Endothelial cell of umbilical vein (primary cell): ENCODE data around the gene SLC16A8. TPM values are rescaled to one million over a fixed set of nuclear protein-coding genes. Genes with fewer than 3 reads are reported as not detected.

Source experiments
- BruUV-seq: library from RNA; stranded (reverse); fragments of 400-500 nt; replicated peaks from 2 replicates; lab custom pipeline; 2021; lab: Mats Ljungman, UMichigan
- CTCF ChIA-PET: fragments of 300-600, 350-600 bp; sonication (Branson Sonifier 250); formaldehyde crosslinking; loops from one replicate; lab custom pipeline; 2021; ENCODE audit warnings: antibody characterized with exemption, inconsistent platforms; lab: Charles Lee
- POLR2A ChIA-PET: fragments of 300-600, 350-600 bp; sonication (Branson Sonifier 250); formaldehyde crosslinking; loops from one replicate; lab custom pipeline; 2021; ENCODE audit warnings: antibody characterized with exemption, inconsistent platforms; lab: Charles Lee
- DNase-seq: peaks from one replicate; pipeline ENCODE4 v3.0.0-alpha.2; 2011; ENCODE audit warnings: low read depth, low spot score
- FAIRE-seq: peaks from 2 replicates; lab custom pipeline; 2011; peaks lifted over from hg19 to GRCh38; lab: Jason Lieb, UNC
- H2AFZ ChIP-seq: 2 replicates; pipeline ENCODE4 v1.6.0; 2012; ENCODE audit warnings: low read depth, low read length, control low read depth, inconsistent platforms
- H3K27ac ChIP-seq: 2 replicates; pipeline ENCODE4 v1.5.1; 2011; ENCODE audit warnings: low read depth, mild to moderate bottlenecking, control low read depth, low read length, moderate library complexity; ENCODE audit not compliant: insufficient read depth
- H3K27me3 ChIP-seq, 2 experiments: 2 replicates each; pipeline versions ENCODE4 v1.6.0 to v1.6.1; 2011; ENCODE audit warnings: low read length in 2 of 2, mixed read lengths in 1 of 2; ENCODE audit not compliant: control insufficient read depth in 2 of 2, insufficient read depth in 2 of 2
- H3K36me3 ChIP-seq, 2 experiments: 2 replicates in 1 of 2; 3 replicates in 1 of 2; pipeline ENCODE4 v1.5.1; 2011; ENCODE audit warnings: low read length in 2 of 2, mild to moderate bottlenecking in 1 of 2, moderate library complexity in 1 of 2; ENCODE audit not compliant: control insufficient read depth in 2 of 2, insufficient read depth in 2 of 2; ENCODE audit errors: extremely low read depth in 1 of 2
- H3K4me1 ChIP-seq: 3 replicates; pipeline ENCODE4 v1.5.1; 2011; ENCODE audit warnings: mild to moderate bottlenecking, low read length; ENCODE audit not compliant: control insufficient read depth, insufficient read depth; ENCODE audit errors: extremely low read depth
- H3K4me2 ChIP-seq: 2 replicates; pipeline ENCODE4 v1.6.1; 2011; ENCODE audit warnings: low read length, control low read depth, mixed read lengths; ENCODE audit not compliant: insufficient read depth
- H3K4me3 ChIP-seq, 3 experiments: fragments of 200-600 bp in 1 of 3; sonication (generic), shearing (Covaris generic) in 1 of 3; replicated peaks in 1 of 3; 2 replicates each; pipeline ENCODE4 v1.5.1; 2011 to 2016; ENCODE audit warnings: control low read depth in 3 of 3, low read length in 3 of 3, mild to moderate bottlenecking in 2 of 3, inconsistent platforms in 1 of 3, low read depth in 1 of 3, moderate library complexity in 1 of 3; ENCODE audit not compliant: insufficient read depth in 1 of 3
- H3K79me2 ChIP-seq: 2 replicates; pipeline ENCODE4 v1.6.0; 2012; ENCODE audit warnings: low read length, inconsistent platforms; ENCODE audit not compliant: control insufficient read depth, insufficient read depth
- H3K9ac ChIP-seq: replicated peaks from 2 replicates; pipeline ENCODE3; 2011; ENCODE audit warnings: low read length, control low read depth; ENCODE audit not compliant: insufficient read depth; ENCODE audit errors: extremely low read depth
- H3K9me1 ChIP-seq: replicated peaks from 3 replicates; pipeline ENCODE4 v1.6.0; 2011; ENCODE audit warnings: mild to moderate bottlenecking, low read length; ENCODE audit not compliant: control insufficient read depth, insufficient read depth; ENCODE audit errors: extremely low read depth
- H3K9me3 ChIP-seq: replicated peaks from 2 replicates; pipeline ENCODE4 v1.5.1; 2012; ENCODE audit warnings: low read length, inconsistent platforms; ENCODE audit not compliant: control insufficient read depth, insufficient read depth
- H4K20me1 ChIP-seq: replicated peaks from 2 replicates; pipeline ENCODE3; 2011; ENCODE audit warnings: mild to moderate bottlenecking, low read length; ENCODE audit not compliant: control insufficient read depth, insufficient read depth; ENCODE audit errors: extremely low read depth
- CTCF ChIP-seq, 2 donors: IDR thresholded peaks; 1 replicate in 1 of 2; 2 replicates in 1 of 2; pipeline ENCODE4 v1.5.1; 2011; ENCODE audit warnings: low read length in 2 of 2, mild to moderate bottlenecking in 2 of 2, moderate library complexity in 2 of 2, control low read depth in 1 of 2, inconsistent platforms in 1 of 2, low read depth in 1 of 2; ENCODE audit not compliant: insufficient read depth in 1 of 2; ENCODE audit errors: extremely low read depth in 1 of 2
- EZH2 ChIP-seq: IDR thresholded peaks from 2 replicates; pipeline ENCODE4 v1.6.1; 2012; ENCODE audit warnings: borderline replicate concordance, low read depth, mild to moderate bottlenecking, moderate library complexity, low read length, inconsistent platforms; ENCODE audit not compliant: severe bottlenecking
- FOS ChIP-seq: IDR thresholded peaks from 2 replicates; pipeline ENCODE4 v1.6.1; 2011; ENCODE audit warnings: mild to moderate bottlenecking, low read length, moderate library complexity, borderline replicate concordance; ENCODE audit not compliant: insufficient read depth
- GATA2 ChIP-seq: IDR thresholded peaks from 2 replicates; pipeline ENCODE4 v1.7.0; 2011; ENCODE audit warnings: low read depth, mild to moderate bottlenecking, moderate library complexity, mixed read lengths, low read length; ENCODE audit not compliant: insufficient read length, insufficient read depth
- JUN ChIP-seq: IDR thresholded peaks from 2 replicates; pipeline ENCODE4 v1.6.1; 2011; ENCODE audit warnings: borderline replicate concordance, low read depth; ENCODE audit not compliant: insufficient read length, insufficient read depth
- MAX ChIP-seq: IDR thresholded peaks from 2 replicates; pipeline ENCODE4 v1.6.1; 2011; ENCODE audit not compliant: insufficient read depth, insufficient read length
- MYC ChIP-seq: IDR thresholded peaks from one replicate; pipeline ENCODE4 v1.6.1; 2011; ENCODE audit warnings: mild to moderate bottlenecking, low read depth, low read length
- POLR2A ChIP-seq: IDR thresholded peaks from 2 replicates; pipeline ENCODE4 v1.6.1; 2012; ENCODE audit warnings: low read depth, mild to moderate bottlenecking, control low read depth, low read length
- POLR2AphosphoS5 ChIP-seq: IDR thresholded peaks from 2 replicates; pipeline ENCODE4 v1.6.1; 2012; ENCODE audit warnings: low read depth, mild to moderate bottlenecking, control low read depth, low read length, moderate library complexity; ENCODE audit not compliant: insufficient read depth
- dilution Hi-C: fragments of 300-500 bp; cut with MboI; formaldehyde crosslinking; loops from one replicate; pipeline ENCODE4 v1.15.0; 2019; ENCODE audit warnings: low sequenced_read_pairs; ENCODE audit not compliant: extremely low pct_ligation_motif_present
- intact Hi-C: fragments of 100-400 bp; cut with micrococcal nuclease; formaldehyde crosslinking; loops from one replicate; pipeline ENCODE4 v1.10.0; 2022
- polyA plus RNA-seq, 4 experiments: library from polyadenylated mRNA; depleted of rRNA in 3 of 4; stranded (reverse) in 3 of 4; unstranded in 1 of 4; fragments of >200 nt; gene quantifications; 2 replicates each; pipeline versions ENCODE4 v1.2.1 to v1.2.3, GENCODE V29; 2011 to 2012; ENCODE audit warnings: missing spikeins in 1 of 4
- total RNA-seq: library from RNA; stranded (reverse); gene quantifications from 2 replicates; pipeline ENCODE4 v1.2.3, GENCODE V29; 2021

SLC16A8 gene
- total and polyA plus RNA-seq, 2 donors (not counting 3 experiments of a cell fraction or from before 2014, with no cell fraction given) = 0.14 TPM; not detected in 1

GRCh38 chr22:38028344-38029130 lies 55.4 kb downstream of the SLC16A8 start:
- H3K4me1 ChIP-seq = no peaks in the 10 kb centered on the region
- no peaks in the 10 kb centered on the region for H3K79me2 ChIP-seq
- no peak overlapping the region for H3K9ac ChIP-seq
- TF ChIP-seq CTCF (IDR thresholded peaks at IDR 0.05; ENCODE audit: extremely low read depth in 1 of 2, insufficient read depth in 1 of 2, low read depth in 1 of 2, low read length in 2 of 2) (no peak), POLR2A (no peak), FOS (no peak), MAX (no peak), POLR2AphosphoS5 (no peak), EZH2 (no peak), JUN (no peak), MYC (no peak), GATA2 (no peak)
- no peak for DNase-seq
- H3K9me3 ChIP-seq = no peaks in the 10 kb centered on the region
- H3K4me3 ChIP-seq = no peak overlapping the region
- H4K20me1 ChIP-seq = no peaks in the 10 kb centered on the region
- ChIA-PET POLR2A (no interaction called here), CTCF (interaction anchor here (1.5 kb wide), 1 partner anchor 24 kb away, joined by 6 read pairs; no protein-coding TSS in a partner anchor)
- H3K27ac ChIP-seq = no peak overlapping the region
- BruUV-seq = no TSS peak
- no peaks in the 10 kb centered on the region for H3K9me1 ChIP-seq
- peaks cover 0 to 5% of the 10 kb centered on the region in 2 experiments for H3K27me3 ChIP-seq
- intact Hi-C loops (no loop called here), dilution Hi-C loops (no loop called here)
- FAIRE-seq = no peak
- H2AFZ ChIP-seq = no peak overlapping the region
- no peak overlapping the region for H3K4me2 ChIP-seq
- no peaks in the 10 kb centered on the region for H3K36me3 ChIP-seq

Other genes with a start within 250 kb of the SLC16A8 start
- gene ANKRD54, start 239.8 kb downstream of the SLC16A8 start, total RNA-seq = 25.5 and 26.0 TPM in 2 replicates
- 26.7 and 40.0 TPM in 2 replicates for gene ANKRD54, start 239.8 kb downstream of the SLC16A8 start, polyA plus RNA-seq
- gene EIF3L, start 234.8 kb downstream of the SLC16A8 start, total RNA-seq = 442 and 479 TPM in 2 replicates
- 601 and 647 TPM in 2 replicates for gene EIF3L, start 234.8 kb downstream of the SLC16A8 start, polyA plus RNA-seq
- 65.2 and 66.9 TPM in 2 replicates for gene MICALL1, start 177.9 kb downstream of the SLC16A8 start, total RNA-seq
- 23.9 and 30.5 TPM in 2 replicates for gene MICALL1, start 177.9 kb downstream of the SLC16A8 start, polyA plus RNA-seq
- 0.44 and 0.46 TPM in 2 replicates for gene C22orf23, start 130.6 kb downstream of the SLC16A8 start, total RNA-seq
- 0.23 and 0.43 TPM in 2 replicates for gene C22orf23, start 130.6 kb downstream of the SLC16A8 start, polyA plus RNA-seq
- 98.3 and 106 TPM in 2 replicates for gene POLR2F, start 130.5 kb downstream of the SLC16A8 start, total RNA-seq
- 112 and 133 TPM in 2 replicates for gene POLR2F, start 130.5 kb downstream of the SLC16A8 start, polyA plus RNA-seq
- gene SOX10, start 99.6 kb downstream of the SLC16A8 start, total RNA-seq = not detected in 2 replicates
- not detected in 2 replicates for gene SOX10, start 99.6 kb downstream of the SLC16A8 start, polyA plus RNA-seq
- 18.0 and 18.5 TPM in 2 replicates for gene PICK1, start 26.8 kb downstream of the SLC16A8 start, total RNA-seq
- 18.8 and 20.8 TPM in 2 replicates for gene PICK1, start 26.8 kb downstream of the SLC16A8 start, polyA plus RNA-seq
- gene BAIAP2L2, start 26.5 kb upstream of the SLC16A8 start, total RNA-seq = 0.16 and 0.20 TPM in 2 replicates
- gene BAIAP2L2, start 26.5 kb upstream of the SLC16A8 start, polyA plus RNA-seq = 0.35 and 0.43 TPM in 2 replicates
- gene PLA2G6, start 97.6 kb upstream of the SLC16A8 start, total RNA-seq = 10.3 and 11.1 TPM in 2 replicates
- 6.6 and 9.9 TPM in 2 replicates for gene PLA2G6, start 97.6 kb upstream of the SLC16A8 start, polyA plus RNA-seq
- gene MAFF, start 117.8 kb upstream of the SLC16A8 start, total RNA-seq = 59.5 and 61.2 TPM in 2 replicates
- gene MAFF, start 117.8 kb upstream of the SLC16A8 start, polyA plus RNA-seq = 29.0 and 30.5 TPM in 2 replicates
- gene TMEM184B, start 188.8 kb upstream of the SLC16A8 start, total RNA-seq = 96.6 and 99.8 TPM in 2 replicates
- 72.5 and 88.8 TPM in 2 replicates for gene TMEM184B, start 188.8 kb upstream of the SLC16A8 start, polyA plus RNA-seq
- 261 and 262 TPM in 2 replicates for gene CSNK1E, start 233.2 kb upstream of the SLC16A8 start, total RNA-seq
- 259 and 277 TPM in 2 replicates for gene CSNK1E, start 233.2 kb upstream of the SLC16A8 start, polyA plus RNA-seq